22Rv1 (cell line): Measurements from ENCODE around the gene KRT83.

Source experiments
- H3K27ac ChIP-seq: fragments of 450-650 bp; 2 replicates; pipeline ENCODE4 v1.5.1; 2017
- CTCF ChIP-seq: fragments of 450-650 bp; IDR thresholded peaks from 2 replicates; pipeline ENCODE4 v1.5.1; 2017; ENCODE audit warnings: mild to moderate bottlenecking
- ZFX ChIP-seq: fragments of 450-650 bp; IDR thresholded peaks from 2 replicates; pipeline ENCODE4 v1.6.1; 2017; ENCODE audit warnings: antibody characterized with exemption, borderline replicate concordance

KRT83 gene

GRCh38 chr12:52338241-52338960, 17.2 kb upstream of the KRT83 start:
- H3K27ac ChIP-seq: no peak overlapping the region
- TF ChIP-seq CTCF: no peak
- TF ChIP-seq ZFX: no peak

GRCh38 chr12:52337054-52337453, 15.9 kb upstream of the KRT83 start:
- H3K27ac ChIP-seq: no peak overlapping the region
- TF ChIP-seq CTCF: no peak
- no peak for TF ChIP-seq ZFX

- no peak overlapping the region for H3K27ac ChIP-seq
- no peak for TF ChIP-seq CTCF
Observed at GRCh38 chr12:52336641-52337040, 15.4 kb upstream of the KRT83 start.

- H3K27ac ChIP-seq: no peak overlapping the region
- no peak for TF ChIP-seq CTCF
- TF ChIP-seq ZFX: no peak
Observed at GRCh38 chr12:52335598-52336262, 14.5 kb upstream of the KRT83 start.

GRCh38 chr12:52334185-52334584, 13.0 kb upstream of the KRT83 start:
- no peak overlapping the region for H3K27ac ChIP-seq
- TF ChIP-seq ZFX: no peak
- no peak for TF ChIP-seq CTCF

- TF ChIP-seq CTCF: no peak
- TF ChIP-seq ZFX: no peak
- H3K27ac ChIP-seq: no peak overlapping the region
Observed at GRCh38 chr12:52333321-52333720, 12.1 kb upstream of the KRT83 start.

- no peak overlapping the region for H3K27ac ChIP-seq
- TF ChIP-seq ZFX (no peak), CTCF (no peak)
Observed at GRCh38 chr12:52332381-52332780, 11.2 kb upstream of the KRT83 start.
